Activated T-cell treated with anti-CD3 and anti-CD28 coated beads, Interleukin-2, amount 50 U/mL, for 48 hours (primary cell): ENCODE data around the gene WIPF2.

Experiments
- DNase-seq, 2 experiments: peaks; one replicate each; pipeline ENCODE4 v3.0.0-alpha.2; 2020

The WIPF2 gene

GRCh38 chr17:40218740-40219593, at the start of gene WIPF2:
Gene WIPF2 (plus strand): TSS chr17:40219304. CDS start chr17:40256460, 37,156 bp downstream.
- DNase-seq, result peak; percentile 97 to 98

- DNase-seq, result no peak
These were observed 48.8 kb upstream of the WIPF2 start for GRCh38 chr17:40170325-40170724.

GRCh38 chr17:40171750-40172149, 47.4 kb upstream of the WIPF2 start:
- no peak for DNase-seq

GRCh38 chr17:40173091-40173777, 45.9 kb upstream of the WIPF2 start:
- no peak for DNase-seq

GRCh38 chr17:40173778-40174135, 45.3 kb upstream of the WIPF2 start:
- no peak for DNase-seq

GRCh38 chr17:40174514-40174913, 44.6 kb upstream of the WIPF2 start:
- DNase-seq, result no peak

GRCh38 chr17:40175928-40176753, 43.0 kb upstream of the WIPF2 start:
- DNase-seq, result no peak

GRCh38 chr17:40176754-40177110, 42.4 kb upstream of the WIPF2 start:
- no peak for DNase-seq

GRCh38 chr17:40177275-40177874, 41.7 kb upstream of the WIPF2 start, which contains the start of gene RAPGEFL1:
Gene RAPGEFL1 (plus strand): TSS chr17:40177470. CDS start chr17:40177862, 392 bp downstream.
- peak; percentile 88 to 91 for DNase-seq

GRCh38 chr17:40178021-40178601, 41.0 kb upstream of the WIPF2 start:
- DNase-seq, result no peak

- no peak for DNase-seq
These were observed 40.4 kb upstream of the WIPF2 start for GRCh38 chr17:40178660-40179059.

GRCh38 chr17:40179923-40180659, 39.0 kb upstream of the WIPF2 start:
- no peak for DNase-seq

- DNase-seq, result no peak
These were observed 38.4 kb upstream of the WIPF2 start for GRCh38 chr17:40180694-40181093.

- no peak for DNase-seq
These were observed 37.9 kb upstream of the WIPF2 start for GRCh38 chr17:40181205-40181604.

GRCh38 chr17:40182606-40183005, 36.5 kb upstream of the WIPF2 start:
- DNase-seq, result no peak

GRCh38 chr17:40187238-40187637, 31.9 kb upstream of the WIPF2 start:
- no peak for DNase-seq

GRCh38 chr17:40188694-40189093, 30.4 kb upstream of the WIPF2 start:
- DNase-seq, result no peak

GRCh38 chr17:40190197-40191021, 28.7 kb upstream of the WIPF2 start:
- DNase-seq, result peak; percentile 52 to 60

GRCh38 chr17:40191237-40192208, 27.6 kb upstream of the WIPF2 start:
- DNase-seq, result peak; percentile 86

- DNase-seq, result no peak
These were observed 26.1 kb upstream of the WIPF2 start for GRCh38 chr17:40192961-40193360.
